ENCODE results near the gene ISM2. TPM values are rescaled to one million over a fixed set of nuclear protein-coding genes. Genes with fewer than 3 reads are reported as not detected.

The ISM2 gene
- total and polyA plus RNA-seq, 9 of the 15 experiments (the other 6 are each of a cell fraction or from before 2014, with no cell fraction given), result 0.08 to 0.11 TPM; not detected in 7

- DNase-seq (ENCODE audit: extremely low read depth in 1 of 4, low spot score in 3 of 4) (no peak), FAIRE-seq (no peak), ATAC-seq (no peak)
- ChIA-PET CTCF (ENCODE audit: low intra/inter-chr PET ratio) (no interaction called here), POLR2A (interaction anchor here (2.2 kb wide), 1 partner anchor 12 kb away, joined by 7 read pairs; the partner anchor contains the start of genes AHSA1 and VIPAS39)
- H3K4me3 ChIP-seq, result no peak overlapping the region
- no peaks in the 10 kb centered on the region for H3K9me3 ChIP-seq (replicated peaks; ENCODE audit: control insufficient read depth, insufficient read depth, low read depth, low read length)
- no peak overlapping the region for H3K4me2 ChIP-seq (ENCODE audit: insufficient read depth, low read length)
- in situ Hi-C loops (cut with MboI), result no loop called here
- H2AFZ ChIP-seq (ENCODE audit: low read depth, low read length), result no peak overlapping the region
- H4K20me1 ChIP-seq (replicated peaks; ENCODE audit: control insufficient read depth, insufficient read depth, low read length), result no peaks in the 10 kb centered on the region
- TF ChIP-seq FOXJ3 (CRISPR knock-in tag; IDR thresholded peaks at IDR 0.05) (no peak), MTA1 (IDR thresholded peaks at IDR 0.05; ENCODE audit: borderline replicate concordance) (no peak), ZNF146 (CRISPR knock-in tag; IDR thresholded peaks at IDR 0.05; ENCODE audit: unreplicated experiment) (no peak)
- peaks cover 35% of the 10 kb centered on the region; the same call in 2 of the 3 replicates for H3K36me3 ChIP-seq (ENCODE audit: control insufficient read depth, insufficient read depth, low read length)
- H3K9me1 ChIP-seq (ENCODE audit: control insufficient read depth, insufficient read depth, low read length), result no peaks in the 10 kb centered on the region
- peaks cover 6 to 22% of the 10 kb centered on the region in 2 experiments; a peak in 4 of 5 replicates for H3K27me3 ChIP-seq (ENCODE audit: control insufficient read depth in 2 of 2, insufficient read depth in 2 of 2, low read length in 2 of 2)
- H3K4me1 ChIP-seq (replicated peaks in 1 of 2; ENCODE audit: control insufficient read depth in 2 of 2, insufficient read depth in 2 of 2, low read length in 2 of 2), result peaks cover 0 to 2% of the 10 kb centered on the region in 2 experiments; a peak in 1 of 5 replicates
- no peak overlapping the region for H3K27ac ChIP-seq (ENCODE audit: extremely low read depth, low read depth, low read length)
- intact Hi-C loops (cut with micrococcal nuclease), result no loop called here
- H3K9ac ChIP-seq (ENCODE audit: insufficient read depth in 1 of 2, low read depth in 2 of 2, low read length in 2 of 2), result no peak overlapping the region
- no TSS peak for BruUV-seq (replicated peaks)
- 59% methylated on average over 4 of the region's 5 CpGs for WGBS (ENCODE audit: insufficient coverage, low coverage, missing lambda C conversion rate)
- H3K79me2 ChIP-seq (ENCODE audit: control insufficient read depth, insufficient read depth, low read length), result no peaks in the 10 kb centered on the region
Measured at GRCh38 chr14:77470224-77470870, 28.3 kb downstream of the ISM2 start.

GRCh38 chr14:77469539-77469938, 29.1 kb downstream of the ISM2 start:
- Histone ChIP-seq H3K9me1 (ENCODE audit: control insufficient read depth, insufficient read depth, low read length) (no peaks in the 10 kb centered on the region), H3K36me3 (ENCODE audit: control insufficient read depth, insufficient read depth, low read length) (peaks cover 43% of the 10 kb centered on the region; the same call in 2 of the 3 replicates), H3K4me2 (ENCODE audit: insufficient read depth, low read length) (no peak overlapping the region), H3K79me2 (ENCODE audit: control insufficient read depth, insufficient read depth, low read length) (no peaks in the 10 kb centered on the region), H3K9ac (ENCODE audit: insufficient read depth in 1 of 2, low read depth in 2 of 2, low read length in 2 of 2) (no peak overlapping the region), H3K27ac (ENCODE audit: extremely low read depth, low read depth, low read length) (no peak overlapping the region), H3K4me3 (no peak overlapping the region), H4K20me1 (replicated peaks; ENCODE audit: control insufficient read depth, insufficient read depth, low read length) (no peaks in the 10 kb centered on the region), H2AFZ (ENCODE audit: low read depth, low read length) (no peak overlapping the region), H3K9me3 (replicated peaks; ENCODE audit: control insufficient read depth, insufficient read depth, low read depth, low read length) (no peaks in the 10 kb centered on the region), H3K4me1 (replicated peaks in 1 of 2; ENCODE audit: control insufficient read depth in 2 of 2, insufficient read depth in 2 of 2, low read length in 2 of 2) (no peaks in the 10 kb centered on the region), H3K27me3 (ENCODE audit: control insufficient read depth in 2 of 2, insufficient read depth in 2 of 2, low read length in 2 of 2) (peaks cover 6 to 14% of the 10 kb centered on the region in 2 experiments; a peak in 4 of 5 replicates)
- in situ Hi-C loops (cut with MboI) (no loop called here), intact Hi-C loops (cut with micrococcal nuclease) (no loop called here)
- 100% methylated on average over 1 of the region's 1 CpG for WGBS (ENCODE audit: insufficient coverage, low coverage, missing lambda C conversion rate)
- ATAC-seq (peak; percentile 27; the same call in 2 of the 3 replicates), FAIRE-seq (no peak), DNase-seq (ENCODE audit: extremely low read depth in 1 of 4, low spot score in 3 of 4) (no peak)
- POLR2A ChIA-PET, result interaction anchor here (2.2 kb wide), 1 partner anchor 12 kb away, joined by 7 read pairs; the partner anchor contains the start of genes AHSA1 and VIPAS39
- TF ChIP-seq POLR2AphosphoS5 (IDR thresholded peaks at IDR 0.05; ENCODE audit: control insufficient read depth, insufficient read depth, low read depth, low read length) (peak; percentile 27; the same call in 1 of the 2 replicates), BMI1 (IDR thresholded peaks at IDR 0.05; ENCODE audit: low read length) (no peak), SUPT5H (IDR thresholded peaks at IDR 0.05) (0 out of 2 replicates have a peak, but pooled peaks have one; percentile 23), POLR2A (conservative IDR thresholded peaks at IDR 0.05) (0 out of 2 replicates have a peak, but pooled peaks have one; percentile 46)
- CTCF ChIA-PET (ENCODE audit: low intra/inter-chr PET ratio), result no interaction called here
- no TSS peak for BruUV-seq (replicated peaks)
